ENCODE measurements around the gene ARVCF. TPM values are rescaled to one million over a fixed set of nuclear protein-coding genes. Genes with fewer than 3 reads are reported as not detected.
A peak's percentile ranks its signal among the peaks of the same experiment; 100 is the strongest.

ARVCF gene
- total and polyA plus RNA-seq, 9 of the 15 experiments (the other 6 are each of a cell fraction or from before 2014, with no cell fraction given), result 0.03 to 97.4 (median 15.6) TPM

- TF ChIP-seq, protein P1, sequence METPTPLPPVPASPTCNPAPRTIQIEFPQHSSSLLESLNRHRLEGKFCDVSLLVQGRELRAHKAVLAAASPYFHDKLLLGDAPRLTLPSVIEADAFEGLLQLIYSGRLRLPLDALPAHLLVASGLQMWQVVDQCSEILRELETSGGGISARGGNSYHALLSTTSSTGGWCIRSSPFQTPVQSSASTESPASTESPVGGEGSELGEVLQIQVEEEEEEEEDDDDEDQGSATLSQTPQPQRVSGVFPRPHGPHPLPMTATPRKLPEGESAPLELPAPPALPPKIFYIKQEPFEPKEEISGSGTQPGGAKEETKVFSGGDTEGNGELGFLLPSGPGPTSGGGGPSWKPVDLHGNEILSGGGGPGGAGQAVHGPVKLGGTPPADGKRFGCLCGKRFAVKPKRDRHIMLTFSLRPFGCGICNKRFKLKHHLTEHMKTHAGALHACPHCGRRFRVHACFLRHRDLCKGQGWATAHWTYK (CRISPR knock-in tag; IDR thresholded peaks at IDR 0.05), result peak; percentile 95
- TF ChIP-seq TCF3 (CRISPR knock-in tag; IDR thresholded peaks at IDR 0.05), result no peak
- TF ChIP-seq PPARD (CRISPR knock-in tag; IDR thresholded peaks at IDR 0.05), result 0 out of 2 replicates have a peak, but pooled peaks have one; percentile 23
- TF ChIP-seq OTX1 (CRISPR knock-in tag; IDR thresholded peaks at IDR 0.05), result 0 out of 2 replicates have a peak, but pooled peaks have one; percentile 59
- TF ChIP-seq, protein P2, sequence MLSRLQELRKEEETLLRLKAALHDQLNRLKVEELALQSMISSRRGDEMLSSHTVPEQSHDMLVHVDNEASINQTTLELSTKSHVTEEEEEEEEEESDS (CRISPR knock-in tag; IDR thresholded peaks at IDR 0.05), result no peak
- 0 out of 2 replicates have a peak, but pooled peaks have one; percentile 31 for TF ChIP-seq DDX20 (tag; IDR thresholded peaks at IDR 0.05; ENCODE audit: low read depth)
- TF ChIP-seq, protein P3, sequence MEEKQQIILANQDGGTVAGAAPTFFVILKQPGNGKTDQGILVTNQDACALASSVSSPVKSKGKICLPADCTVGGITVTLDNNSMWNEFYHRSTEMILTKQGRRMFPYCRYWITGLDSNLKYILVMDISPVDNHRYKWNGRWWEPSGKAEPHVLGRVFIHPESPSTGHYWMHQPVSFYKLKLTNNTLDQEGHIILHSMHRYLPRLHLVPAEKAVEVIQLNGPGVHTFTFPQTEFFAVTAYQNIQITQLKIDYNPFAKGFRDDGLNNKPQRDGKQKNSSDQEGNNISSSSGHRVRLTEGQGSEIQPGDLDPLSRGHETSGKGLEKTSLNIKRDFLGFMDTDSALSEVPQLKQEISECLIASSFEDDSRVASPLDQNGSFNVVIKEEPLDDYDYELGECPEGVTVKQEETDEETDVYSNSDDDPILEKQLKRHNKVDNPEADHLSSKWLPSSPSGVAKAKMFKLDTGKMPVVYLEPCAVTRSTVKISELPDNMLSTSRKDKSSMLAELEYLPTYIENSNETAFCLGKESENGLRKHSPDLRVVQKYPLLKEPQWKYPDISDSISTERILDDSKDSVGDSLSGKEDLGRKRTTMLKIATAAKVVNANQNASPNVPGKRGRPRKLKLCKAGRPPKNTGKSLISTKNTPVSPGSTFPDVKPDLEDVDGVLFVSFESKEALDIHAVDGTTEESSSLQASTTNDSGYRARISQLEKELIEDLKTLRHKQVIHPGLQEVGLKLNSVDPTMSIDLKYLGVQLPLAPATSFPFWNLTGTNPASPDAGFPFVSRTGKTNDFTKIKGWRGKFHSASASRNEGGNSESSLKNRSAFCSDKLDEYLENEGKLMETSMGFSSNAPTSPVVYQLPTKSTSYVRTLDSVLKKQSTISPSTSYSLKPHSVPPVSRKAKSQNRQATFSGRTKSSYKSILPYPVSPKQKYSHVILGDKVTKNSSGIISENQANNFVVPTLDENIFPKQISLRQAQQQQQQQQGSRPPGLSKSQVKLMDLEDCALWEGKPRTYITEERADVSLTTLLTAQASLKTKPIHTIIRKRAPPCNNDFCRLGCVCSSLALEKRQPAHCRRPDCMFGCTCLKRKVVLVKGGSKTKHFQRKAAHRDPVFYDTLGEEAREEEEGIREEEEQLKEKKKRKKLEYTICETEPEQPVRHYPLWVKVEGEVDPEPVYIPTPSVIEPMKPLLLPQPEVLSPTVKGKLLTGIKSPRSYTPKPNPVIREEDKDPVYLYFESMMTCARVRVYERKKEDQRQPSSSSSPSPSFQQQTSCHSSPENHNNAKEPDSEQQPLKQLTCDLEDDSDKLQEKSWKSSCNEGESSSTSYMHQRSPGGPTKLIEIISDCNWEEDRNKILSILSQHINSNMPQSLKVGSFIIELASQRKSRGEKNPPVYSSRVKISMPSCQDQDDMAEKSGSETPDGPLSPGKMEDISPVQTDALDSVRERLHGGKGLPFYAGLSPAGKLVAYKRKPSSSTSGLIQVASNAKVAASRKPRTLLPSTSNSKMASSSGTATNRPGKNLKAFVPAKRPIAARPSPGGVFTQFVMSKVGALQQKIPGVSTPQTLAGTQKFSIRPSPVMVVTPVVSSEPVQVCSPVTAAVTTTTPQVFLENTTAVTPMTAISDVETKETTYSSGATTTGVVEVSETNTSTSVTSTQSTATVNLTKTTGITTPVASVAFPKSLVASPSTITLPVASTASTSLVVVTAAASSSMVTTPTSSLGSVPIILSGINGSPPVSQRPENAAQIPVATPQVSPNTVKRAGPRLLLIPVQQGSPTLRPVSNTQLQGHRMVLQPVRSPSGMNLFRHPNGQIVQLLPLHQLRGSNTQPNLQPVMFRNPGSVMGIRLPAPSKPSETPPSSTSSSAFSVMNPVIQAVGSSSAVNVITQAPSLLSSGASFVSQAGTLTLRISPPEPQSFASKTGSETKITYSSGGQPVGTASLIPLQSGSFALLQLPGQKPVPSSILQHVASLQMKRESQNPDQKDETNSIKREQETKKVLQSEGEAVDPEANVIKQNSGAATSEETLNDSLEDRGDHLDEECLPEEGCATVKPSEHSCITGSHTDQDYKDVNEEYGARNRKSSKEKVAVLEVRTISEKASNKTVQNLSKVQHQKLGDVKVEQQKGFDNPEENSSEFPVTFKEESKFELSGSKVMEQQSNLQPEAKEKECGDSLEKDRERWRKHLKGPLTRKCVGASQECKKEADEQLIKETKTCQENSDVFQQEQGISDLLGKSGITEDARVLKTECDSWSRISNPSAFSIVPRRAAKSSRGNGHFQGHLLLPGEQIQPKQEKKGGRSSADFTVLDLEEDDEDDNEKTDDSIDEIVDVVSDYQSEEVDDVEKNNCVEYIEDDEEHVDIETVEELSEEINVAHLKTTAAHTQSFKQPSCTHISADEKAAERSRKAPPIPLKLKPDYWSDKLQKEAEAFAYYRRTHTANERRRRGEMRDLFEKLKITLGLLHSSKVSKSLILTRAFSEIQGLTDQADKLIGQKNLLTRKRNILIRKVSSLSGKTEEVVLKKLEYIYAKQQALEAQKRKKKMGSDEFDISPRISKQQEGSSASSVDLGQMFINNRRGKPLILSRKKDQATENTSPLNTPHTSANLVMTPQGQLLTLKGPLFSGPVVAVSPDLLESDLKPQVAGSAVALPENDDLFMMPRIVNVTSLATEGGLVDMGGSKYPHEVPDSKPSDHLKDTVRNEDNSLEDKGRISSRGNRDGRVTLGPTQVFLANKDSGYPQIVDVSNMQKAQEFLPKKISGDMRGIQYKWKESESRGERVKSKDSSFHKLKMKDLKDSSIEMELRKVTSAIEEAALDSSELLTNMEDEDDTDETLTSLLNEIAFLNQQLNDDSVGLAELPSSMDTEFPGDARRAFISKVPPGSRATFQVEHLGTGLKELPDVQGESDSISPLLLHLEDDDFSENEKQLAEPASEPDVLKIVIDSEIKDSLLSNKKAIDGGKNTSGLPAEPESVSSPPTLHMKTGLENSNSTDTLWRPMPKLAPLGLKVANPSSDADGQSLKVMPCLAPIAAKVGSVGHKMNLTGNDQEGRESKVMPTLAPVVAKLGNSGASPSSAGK (IDR thresholded peaks at IDR 0.05), result no peak
- TF ChIP-seq IRF1 (CRISPR knock-in tag; IDR thresholded peaks at IDR 0.05; ENCODE audit: borderline replicate concordance), result no peak
- TF ChIP-seq ZNF77 (CRISPR knock-in tag; IDR thresholded peaks at IDR 0.05), result no peak
- TF ChIP-seq NFIX (CRISPR knock-in tag; IDR thresholded peaks at IDR 0.05; ENCODE audit: low read depth), result no peak; the same call in 1 of the 2 replicates
- peak; percentile 85 for TF ChIP-seq MXI1 (IDR thresholded peaks at IDR 0.05; ENCODE audit: low read depth, low read length)
Measured at GRCh38 chr22:19942157-19943081, 74.2 kb downstream of the ARVCF start (continued).

All from K562 (cell line).